HCT116 (cell line): ENCODE data around the gene DRG2. TPM values are rescaled to one million over a fixed set of nuclear protein-coding genes. Genes with fewer than 3 reads are reported as not detected.
A peak's percentile ranks its signal among the peaks of the same experiment; 100 is the strongest.

Source experiments
- ATAC-seq: fragments of 200-7000 bp; cut with Tn5 transposase; 2 replicates; pipeline ENCODE4 v1.9.1; 2020; ENCODE audit warnings: mild to moderate bottlenecking, moderate library complexity
- BruUV-seq: library from RNA; stranded (reverse); fragments of 400-500 nt; replicated peaks from 2 replicates; lab custom pipeline; 2021; lab: Mats Ljungman, UMichigan
- CTCF ChIA-PET: fragments of 300-600 bp; sonication (Branson Sonifier 250); formaldehyde crosslinking; loops from one replicate; lab custom pipeline; 2021; ENCODE audit warnings: antibody characterized with exemption; lab: Charles Lee
- POLR2A ChIA-PET: fragments of 300-600, 350-600 bp; sonication (Branson Sonifier 250); formaldehyde crosslinking; loops from one replicate; lab custom pipeline; 2021; ENCODE audit warnings: antibody characterized with exemption; lab: Charles Lee
- RAD21 ChIA-PET, 2 experiments: fragments of 300-600 bp; sonication (Branson Sonifier 250); formaldehyde crosslinking; loops; one replicate each; lab custom pipeline; 2023; ENCODE audit warnings: low total read pairs in 2 of 2; ENCODE audit not compliant: uncharacterized antibody in 2 of 2, unreplicated experiment in 2 of 2, low non-redundant PET in 1 of 2; lab: Charles Lee
- DNase-seq: peaks from one replicate; pipeline ENCODE4 v3.0.0-alpha.2; 2010; ENCODE audit warnings: low read depth, low spot score
- H2AFZ ChIP-seq: fragments of 200-600 bp; shearing (Covaris generic), sonication (generic); 2 replicates; pipeline ENCODE4 v1.6.1; 2017; ENCODE audit warnings: low read depth, mixed run types, mixed read lengths, antibody characterized with exemption, low read length; ENCODE audit not compliant: poor library complexity, severe bottlenecking
- H3K27ac ChIP-seq: 2 replicates; pipeline ENCODE4 v1.5.1; 2012; ENCODE audit warnings: low read depth, low read length
- H3K27me3 ChIP-seq: fragments of 200-600 bp; sonication (generic); 2 replicates; pipeline ENCODE4 v1.6.1; 2016; ENCODE audit warnings: mixed run types, low read length, mixed read lengths; ENCODE audit not compliant: insufficient read depth
- H3K36me3 ChIP-seq, 2 experiments: fragments of 200-500 bp in 1 of 2; fragments of 200-600 bp in 1 of 2; sonication (Bioruptor generic) in 1 of 2; sonication (generic) in 1 of 2; 2 replicates each; pipeline versions ENCODE4 v1.5.1 to v1.6.1; 2014 to 2016; ENCODE audit warnings: low read length in 2 of 2, inconsistent platforms in 1 of 2, mixed read lengths in 1 of 2, mixed run types in 1 of 2; ENCODE audit not compliant: insufficient read depth in 2 of 2, control insufficient read depth in 1 of 2
- H3K4me1 ChIP-seq, 2 experiments: fragments of 200-600 bp in 1 of 2; sonication (generic) in 1 of 2; 2 replicates each; pipeline versions ENCODE4 v1.5.1 to v1.6.1; 2012 to 2017; ENCODE audit warnings: low read length in 2 of 2, inconsistent platforms in 1 of 2, mild to moderate bottlenecking in 1 of 2, mixed read lengths in 1 of 2, mixed run types in 1 of 2, moderate library complexity in 1 of 2; ENCODE audit not compliant: insufficient read depth in 2 of 2, control insufficient read depth in 1 of 2
- H3K4me2 ChIP-seq: fragments of 200-600 bp; sonication (generic); 2 replicates; pipeline ENCODE4 v1.6.1; 2017; ENCODE audit warnings: mixed run types, low read length, mixed read lengths
- H3K4me3 ChIP-seq, 2 experiments: fragments of 200-600 bp in 1 of 2; sonication (generic) in 1 of 2; replicated peaks in 1 of 2; 2 replicates each; pipeline ENCODE4 v1.5.1; 2011 to 2016; ENCODE audit warnings: low read length in 2 of 2, control low read depth in 1 of 2, low read depth in 1 of 2, mild to moderate bottlenecking in 1 of 2, mixed read lengths in 1 of 2, mixed run types in 1 of 2
- H3K79me2 ChIP-seq: fragments of 200-600 bp; sonication (generic); 2 replicates; pipeline ENCODE4 v1.6.1; 2017; ENCODE audit warnings: mild to moderate bottlenecking, mixed run types, low read length, moderate library complexity, mixed read lengths; ENCODE audit not compliant: insufficient read depth
- H3K9ac ChIP-seq: fragments of 200-600 bp; sonication (generic); 2 replicates; pipeline ENCODE4 v1.6.1; 2016; ENCODE audit warnings: low read length, mixed read lengths
- H3K9me2 ChIP-seq: fragments of 200-600 bp; sonication (generic), shearing (Covaris generic); 2 replicates; pipeline ENCODE4 v1.6.1; 2017; ENCODE audit warnings: mixed run types, mild to moderate bottlenecking, moderate library complexity; ENCODE audit not compliant: insufficient read depth
- H3K9me3 ChIP-seq, 2 experiments: fragments of 200-500 bp in 1 of 2; fragments of 200-600 bp in 1 of 2; sonication (Bioruptor generic) in 1 of 2; sonication (generic) in 1 of 2; 2 replicates each; pipeline ENCODE4 v1.6.1; 2014 to 2017; ENCODE audit warnings: low read length in 2 of 2, mixed read lengths in 2 of 2, inconsistent platforms in 1 of 2, low read depth in 1 of 2, mild to moderate bottlenecking in 1 of 2, mixed run types in 1 of 2, moderate library complexity in 1 of 2; ENCODE audit not compliant: control insufficient read depth in 1 of 2, insufficient read depth in 1 of 2
- H4K20me1 ChIP-seq: fragments of 200-600 bp; sonication (generic), shearing (Covaris generic); 2 replicates; pipeline ENCODE4 v1.6.1; 2017; ENCODE audit warnings: mixed run types, mild to moderate bottlenecking, moderate library complexity; ENCODE audit not compliant: insufficient read depth
- CBX3 ChIP-seq: IDR thresholded peaks from 2 replicates; pipeline ENCODE4 v1.6.1; 2012; ENCODE audit warnings: low read depth
- CEBPB ChIP-seq: IDR thresholded peaks from 2 replicates; pipeline ENCODE4 v1.6.1; 2012; ENCODE audit warnings: low read depth
- CTCF ChIP-seq, 3 experiments: fragments of 200-600 bp in 1 of 3; sonication (generic) in 1 of 3; IDR thresholded peaks in 2 of 3; conservative IDR thresholded peaks in 1 of 3; 2 replicates each; pipeline ENCODE4 v1.5.1; 2012 to 2017; ENCODE audit warnings: low read depth in 2 of 3, low read length in 2 of 3, antibody characterized with exemption in 1 of 3, borderline replicate concordance in 1 of 3, control low read depth in 1 of 3, mild to moderate bottlenecking in 1 of 3, mixed read lengths in 1 of 3, mixed run types in 1 of 3, moderate library complexity in 1 of 3; ENCODE audit not compliant: insufficient read depth in 1 of 3
- ELF1 ChIP-seq: IDR thresholded peaks from 2 replicates; pipeline ENCODE4 v1.6.1; 2012; ENCODE audit warnings: low read depth, borderline replicate concordance
- EZH2 ChIP-seq: fragments of 200-600 bp; sonication (generic); IDR thresholded peaks from 2 replicates; pipeline ENCODE4 v1.6.1; 2017; ENCODE audit warnings: antibody characterized with exemption, mixed run types
- MAX ChIP-seq: IDR thresholded peaks from 2 replicates; pipeline ENCODE4 v1.6.1; 2012
- POLR2AphosphoS5 ChIP-seq: IDR thresholded peaks from 2 replicates; pipeline ENCODE4 v1.6.1; 2011; ENCODE audit warnings: mild to moderate bottlenecking, low read depth, low read length, moderate library complexity
- SIN3A ChIP-seq: IDR thresholded peaks from 2 replicates; pipeline ENCODE4 v1.6.1; 2012; ENCODE audit warnings: low read depth
- YY1 ChIP-seq: IDR thresholded peaks from 2 replicates; pipeline ENCODE4 v1.6.1; 2011; ENCODE audit warnings: low read length, low read depth, moderate library complexity, mild to moderate bottlenecking; ENCODE audit not compliant: insufficient replicate concordance; ENCODE audit errors: extremely low read depth
- intact Hi-C: fragments of 100-400 bp; cut with micrococcal nuclease; formaldehyde crosslinking; loops from 2 replicates; pipeline ENCODE4 v1.10.0; 2022
- total RNA-seq: library from RNA; stranded (reverse); gene quantifications from one replicate; pipeline ENCODE4 v1.2.1, GENCODE V29; 2021; ENCODE audit not compliant: unreplicated experiment
- TF ChIP-seq, protein P1 (sequence below): IDR thresholded peaks from 2 replicates; pipeline ENCODE4 v1.6.1; 2012

DRG2 gene
- total RNA-seq, 1 experiment from 2014 or later = 41.0 TPM

- Histone ChIP-seq H3K4me1 (peaks cover 21 to 60% of the 10 kb centered on the region in 2 experiments), H3K27me3 (no peaks in the 10 kb centered on the region), H3K9me3 (no peaks in the 10 kb centered on the region), H3K79me2 (no peaks in the 10 kb centered on the region), H3K36me3 (no peaks in the 10 kb centered on the region), H3K9ac (no peak overlapping the region), H3K4me3 (no peak overlapping the region), H3K27ac (no peak overlapping the region; the same call in 1 of the 2 replicates), H3K9me2 (no peaks in the 10 kb centered on the region), H3K4me2 (no peak overlapping the region), H2AFZ (no peak overlapping the region), H4K20me1 (no peaks in the 10 kb centered on the region)
- ATAC-seq = no peak
- DNase-seq = no peak
- TF ChIP-seq, protein P1, sequence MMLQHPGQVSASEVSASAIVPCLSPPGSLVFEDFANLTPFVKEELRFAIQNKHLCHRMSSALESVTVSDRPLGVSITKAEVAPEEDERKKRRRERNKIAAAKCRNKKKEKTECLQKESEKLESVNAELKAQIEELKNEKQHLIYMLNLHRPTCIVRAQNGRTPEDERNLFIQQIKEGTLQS = no peak
- TF ChIP-seq ELF1 (no peak), CTCF (IDR thresholded peaks at IDR 0.05 in 2 of 3, conservative IDR thresholded peaks at IDR 0.05 in 1 of 3; ENCODE audit: borderline replicate concordance in 1 of 3, insufficient read depth in 1 of 3, low read depth in 2 of 3, low read length in 2 of 3) (0 out of 6 replicates have a peak, but pooled peaks of 1 of the 3 experiments have one; percentile 3)
- CTCF ChIA-PET = interaction anchor here (1.3 kb wide), 1 partner anchor 29 kb away, joined by 3 read pairs; the partner anchor contains the start of gene ALKBH5
- intact Hi-C loops = no loop called here
- RAD21 ChIA-PET = no interaction called here
- POLR2A ChIA-PET = interaction anchor here (0.6 kb wide), 1 partner anchor 556 kb away, joined by 4 read pairs; no protein-coding TSS in a partner anchor
- no TSS peak for BruUV-seq
Observed at GRCh38 chr17:18155179-18155578, 67.4 kb downstream of the DRG2 start.

GRCh38 chr17:18156171-18156975 lies 68.6 kb downstream of the DRG2 start:
- no peaks in the 10 kb centered on the region for H3K9me3 ChIP-seq
- H2AFZ ChIP-seq = no peak overlapping the region
- DNase-seq = no peak
- H3K9ac ChIP-seq = peak overlapping the region; percentile 34
- H3K4me1 ChIP-seq = peaks cover 21 to 60% of the 10 kb centered on the region in 2 experiments
- ChIA-PET RAD21 (no interaction called here), CTCF (interaction anchor here (1.3 kb wide), 1 partner anchor 28 kb away, joined by 3 read pairs; the partner anchor contains the start of gene ALKBH5), POLR2A (no interaction called here)
- ATAC-seq = no peak
- no peaks in the 10 kb centered on the region for H3K27me3 ChIP-seq
- BruUV-seq = no TSS peak
- H3K79me2 ChIP-seq = no peaks in the 10 kb centered on the region
- H3K27ac ChIP-seq = peak overlapping the region; percentile 40; the same call in 1 of the 2 replicates
- intact Hi-C loops = loop anchor here (2.0 kb wide), 1 partner anchor 16 kb away; no protein-coding TSS in a partner anchor
- H3K4me2 ChIP-seq = peak overlapping the region; percentile 55
- no peaks in the 10 kb centered on the region for H4K20me1 ChIP-seq
- H3K36me3 ChIP-seq = no peaks in the 10 kb centered on the region
- H3K4me3 ChIP-seq = no peak overlapping the region
- no peaks in the 10 kb centered on the region for H3K9me2 ChIP-seq
- TF ChIP-seq POLR2AphosphoS5 = no peak
- no peak for TF ChIP-seq YY1
- TF ChIP-seq MAX = no peak
- TF ChIP-seq CBX3 = no peak
- no peak for TF ChIP-seq CEBPB
- no peak for TF ChIP-seq EZH2
- peak in 2 of 3 experiments; percentile 44 to 48; a peak in 4 of 6 replicates for TF ChIP-seq CTCF (IDR thresholded peaks at IDR 0.05 in 2 of 3, conservative IDR thresholded peaks at IDR 0.05 in 1 of 3; ENCODE audit: borderline replicate concordance in 1 of 3, insufficient read depth in 1 of 3, low read depth in 2 of 3, low read length in 2 of 3)
- TF ChIP-seq SIN3A = no peak
